Astrocyte (in vitro differentiated cells and primary cell): ENCODE data around the gene SLC15A5. TPM values are rescaled to one million over a fixed set of nuclear protein-coding genes. Genes with fewer than 3 reads are reported as not detected.
A peak's percentile ranks its signal among the peaks of the same experiment; 100 is the strongest.

Experiments
- DNase-seq: peaks from one replicate; pipeline ENCODE4 v3.0.0-alpha.2; 2010; ENCODE audit warnings: low read depth
- FAIRE-seq: peaks from 2 replicates; lab custom pipeline; 2011; peaks lifted over from hg19 to GRCh38; lab: Jason Lieb, UNC
- H2AFZ ChIP-seq: 2 replicates; pipeline ENCODE4 v1.6.0; 2012; ENCODE audit warnings: low read depth, low read length, inconsistent platforms
- H3K27ac ChIP-seq: 2 replicates; pipeline ENCODE4 v1.5.1; 2011; ENCODE audit warnings: low read depth, low read length, inconsistent platforms
- H3K27me3 ChIP-seq: 2 replicates; pipeline ENCODE4 v1.6.0; 2011; ENCODE audit warnings: low read length, inconsistent platforms; ENCODE audit not compliant: insufficient read depth
- H3K36me3 ChIP-seq: 2 replicates; pipeline ENCODE4 v1.5.1; 2011; ENCODE audit warnings: low read length, inconsistent platforms; ENCODE audit not compliant: insufficient read depth
- H3K4me1 ChIP-seq: 2 replicates; pipeline ENCODE4 v1.5.1; 2011; ENCODE audit warnings: low read length, inconsistent platforms; ENCODE audit not compliant: insufficient read depth
- H3K4me2 ChIP-seq: 2 replicates; pipeline ENCODE4 v1.6.0; 2012; ENCODE audit warnings: low read length, inconsistent platforms
- H3K4me3 ChIP-seq: 2 replicates; pipeline ENCODE4 v1.5.1; 2011; ENCODE audit warnings: low read depth, mild to moderate bottlenecking, low read length, inconsistent platforms; ENCODE audit not compliant: insufficient read depth
- H3K79me2 ChIP-seq: 2 replicates; pipeline ENCODE4 v1.6.0; 2012; ENCODE audit warnings: mild to moderate bottlenecking, low read length, inconsistent platforms; ENCODE audit not compliant: insufficient read depth
- H3K9ac ChIP-seq: 2 replicates; pipeline ENCODE4 v1.6.0; 2012; ENCODE audit warnings: mild to moderate bottlenecking, low read length, inconsistent platforms
- H3K9me3 ChIP-seq: 2 replicates; pipeline ENCODE4 v1.5.1; 2012; ENCODE audit warnings: low read depth, mild to moderate bottlenecking, low read length, inconsistent platforms; ENCODE audit not compliant: insufficient read depth
- H4K20me1 ChIP-seq: 2 replicates; pipeline ENCODE4 v1.6.0; 2012; ENCODE audit warnings: low read length, inconsistent platforms; ENCODE audit not compliant: insufficient read depth
- H3K27ac Mint-ChIP-seq: one replicate; pipeline ENCODE4 v1.8.0; 2021; ENCODE audit warnings: mild to moderate bottlenecking, mixed read lengths; ENCODE audit not compliant: unreplicated experiment
- H3K27me3 Mint-ChIP-seq: one replicate; pipeline ENCODE4 v1.8.0; 2021; ENCODE audit warnings: low read depth, mixed read lengths; ENCODE audit not compliant: unreplicated experiment
- H3K36me3 Mint-ChIP-seq: one replicate; pipeline ENCODE4 v1.8.0; 2021; ENCODE audit warnings: low read depth, mixed read lengths; ENCODE audit not compliant: unreplicated experiment
- H3K4me1 Mint-ChIP-seq: one replicate; pipeline ENCODE4 v1.8.0; 2021; ENCODE audit warnings: low read depth, mixed read lengths; ENCODE audit not compliant: unreplicated experiment
- H3K4me3 Mint-ChIP-seq: one replicate; pipeline ENCODE4 v1.8.0; 2021; ENCODE audit warnings: mild to moderate bottlenecking, moderate library complexity, mixed read lengths; ENCODE audit not compliant: unreplicated experiment
- H3K9me3 Mint-ChIP-seq: one replicate; pipeline ENCODE4 v1.8.0; 2021; ENCODE audit warnings: mild to moderate bottlenecking, mixed read lengths; ENCODE audit not compliant: unreplicated experiment
- CTCF ChIP-seq: IDR thresholded peaks from 2 replicates; pipeline ENCODE4 v1.5.1; 2011; ENCODE audit warnings: low read depth, mild to moderate bottlenecking, inconsistent platforms, low read length, moderate library complexity; ENCODE audit not compliant: insufficient read depth
- EZH2 ChIP-seq: IDR thresholded peaks from 2 replicates; pipeline ENCODE4 v1.6.1; 2012; ENCODE audit warnings: mild to moderate bottlenecking, low read length, inconsistent platforms; ENCODE audit not compliant: insufficient read depth
- total RNA-seq: library from RNA; stranded (reverse); gene quantifications from 2 replicates; pipeline ENCODE4 v1.2.1, GENCODE V29; 2021

SLC15A5 gene
- total RNA-seq, 1 donor from 2014 or later: not detected

- Mint-ChIP-seq H3K4me3 (no peak overlapping the region), H3K4me1 (peaks cover 17% of the 10 kb centered on the region)
- FAIRE-seq: no peak
Observed at GRCh38 chr12:16297521-16297920, 20.0 kb upstream of the SLC15A5 start.

GRCh38 chr12:16294376-16294956 lies 17.0 kb upstream of the SLC15A5 start:
- Histone ChIP-seq H3K36me3 (no peaks in the 10 kb centered on the region), H3K9me3 (no peaks in the 10 kb centered on the region), H2AFZ (no peak overlapping the region), H3K4me2 (no peak overlapping the region), H3K4me3 (no peak overlapping the region), H3K4me1 (no peaks in the 10 kb centered on the region), H3K27ac (no peak overlapping the region), H4K20me1 (no peaks in the 10 kb centered on the region), H3K9ac (no peak overlapping the region), H3K79me2 (no peaks in the 10 kb centered on the region), H3K27me3 (no peaks in the 10 kb centered on the region)
- Mint-ChIP-seq H3K4me1 (peaks cover 11% of the 10 kb centered on the region), H3K27ac (no peak overlapping the region), H3K4me3 (no peak overlapping the region), H3K36me3 (peaks cover 2% of the 10 kb centered on the region), H3K9me3 (peaks cover 2% of the 10 kb centered on the region), H3K27me3 (no peaks in the 10 kb centered on the region)
- TF ChIP-seq EZH2: no peak
- TF ChIP-seq CTCF: no peak
- no peak for FAIRE-seq
- no peak for DNase-seq

More at GRCh38 chr12:16297521-16297920, 20.0 kb upstream of the SLC15A5 start:
- Histone ChIP-seq H3K27me3 (no peaks in the 10 kb centered on the region), H3K79me2 (no peaks in the 10 kb centered on the region), H2AFZ (no peak overlapping the region), H3K9me3 (no peaks in the 10 kb centered on the region), H3K9ac (no peak overlapping the region), H3K4me1 (no peaks in the 10 kb centered on the region), H3K27ac (no peak overlapping the region), H3K4me3 (no peak overlapping the region), H4K20me1 (no peaks in the 10 kb centered on the region), H3K4me2 (no peak overlapping the region), H3K36me3 (no peaks in the 10 kb centered on the region)
- Mint-ChIP-seq H3K36me3 (peaks cover 2% of the 10 kb centered on the region), H3K27me3 (no peaks in the 10 kb centered on the region), H3K9me3 (peaks cover 2% of the 10 kb centered on the region), H3K27ac (peak overlapping the region; percentile 43)
- no peak for DNase-seq
- no peak for TF ChIP-seq EZH2
- no peak for TF ChIP-seq CTCF

GRCh38 chr12:16291032-16291431 lies 13.5 kb upstream of the SLC15A5 start:
- Histone ChIP-seq H3K27ac (no peak overlapping the region), H3K4me3 (no peak overlapping the region), H3K9me3 (no peaks in the 10 kb centered on the region), H3K27me3 (no peaks in the 10 kb centered on the region), H4K20me1 (no peaks in the 10 kb centered on the region), H2AFZ (no peak overlapping the region), H3K4me1 (no peaks in the 10 kb centered on the region), H3K9ac (no peak overlapping the region), H3K79me2 (no peaks in the 10 kb centered on the region), H3K4me2 (no peak overlapping the region), H3K36me3 (no peaks in the 10 kb centered on the region)
- Mint-ChIP-seq H3K4me1 (peaks cover 2% of the 10 kb centered on the region), H3K9me3 (no peaks in the 10 kb centered on the region), H3K27ac (no peak overlapping the region), H3K36me3 (no peaks in the 10 kb centered on the region), H3K4me3 (no peak overlapping the region), H3K27me3 (no peaks in the 10 kb centered on the region)
- DNase-seq (no peak), FAIRE-seq (no peak)
- no peak for TF ChIP-seq CTCF
- no peak for TF ChIP-seq EZH2
